RPMI7951 (cell line): ENCODE measurements around the gene DRC3. TPM values are rescaled to one million over a fixed set of nuclear protein-coding genes. Genes with fewer than 3 reads are reported as not detected.
A peak's percentile ranks its signal among the peaks of the same experiment; 100 is the strongest.
"Not testable (repeated sequence)": the region's sequence is repeated elsewhere in the genome, so short reads cannot be mapped to it uniquely, and the experiment has no call there.

Source experiments
- DNase-seq: peaks from one replicate; pipeline ENCODE4 v3.0.0-alpha.2; 2012; ENCODE audit warnings: low read depth
- total RNA-seq: library from RNA; depleted of rRNA; stranded (reverse); fragments of >200 nt; shearing (Covaris generic); gene quantifications from 2 replicates; pipeline ENCODE4 v1.2.3, GENCODE V29; 2014; rRNA removed

Gene DRC3
- total RNA-seq: 0.59 and 2.2 TPM in 2 replicates

- peak; percentile 100 for DNase-seq
These were observed at the start of gene DRC3, which contains the start of gene TOM1L2 for GRCh38 chr17:17972126-17972951. Gene DRC3, plus strand, starts transcription at chr17:17972862. Its CDS starts 4,737 bp downstream, at chr17:17977599. Gene TOM1L2, minus strand, starts transcription at chr17:17972400. Its CDS starts 87 bp downstream, at chr17:17972313.

DNA sequence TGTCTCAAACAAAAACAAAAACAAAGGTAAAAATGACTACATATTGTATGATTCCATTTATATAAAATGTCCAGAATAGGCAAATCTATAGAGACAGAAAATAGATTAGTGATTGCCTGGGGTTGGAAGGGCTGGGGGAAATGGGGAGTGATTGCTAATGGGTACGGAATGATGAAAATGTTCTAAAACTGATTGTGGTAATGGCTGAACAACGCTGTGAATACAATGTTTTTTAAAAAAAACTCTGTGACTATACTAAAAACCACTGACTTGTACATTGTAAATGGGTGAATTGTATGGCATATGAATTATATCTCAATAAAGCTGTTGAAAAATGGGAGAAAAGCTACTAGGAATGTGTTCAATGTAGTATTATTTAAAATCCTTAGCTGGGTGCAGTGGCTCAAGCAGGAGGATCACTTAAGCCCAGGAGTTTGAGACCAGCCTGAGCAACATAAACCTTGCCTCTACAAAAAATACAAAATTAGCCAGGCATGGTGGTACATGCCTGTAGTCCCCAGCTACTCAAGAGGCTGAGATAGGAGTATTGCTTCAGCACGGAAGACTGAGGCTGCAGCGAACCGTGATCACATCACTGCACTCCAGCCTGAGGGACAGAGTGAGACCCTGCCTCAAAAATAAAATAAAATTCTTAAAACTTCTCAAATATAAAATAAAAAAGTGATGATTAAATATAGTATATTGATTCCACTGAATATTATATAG, 48.4 kb upstream of the DRC3 start:
- no peak for DNase-seq

GRCh38 chr17:17924857-17925250, 47.8 kb upstream of the DRC3 start:
- DNase-seq: no peak

- DNase-seq: no peak
These were observed 46.6 kb upstream of the DRC3 start for GRCh38 chr17:17926036-17926435.

DNA sequence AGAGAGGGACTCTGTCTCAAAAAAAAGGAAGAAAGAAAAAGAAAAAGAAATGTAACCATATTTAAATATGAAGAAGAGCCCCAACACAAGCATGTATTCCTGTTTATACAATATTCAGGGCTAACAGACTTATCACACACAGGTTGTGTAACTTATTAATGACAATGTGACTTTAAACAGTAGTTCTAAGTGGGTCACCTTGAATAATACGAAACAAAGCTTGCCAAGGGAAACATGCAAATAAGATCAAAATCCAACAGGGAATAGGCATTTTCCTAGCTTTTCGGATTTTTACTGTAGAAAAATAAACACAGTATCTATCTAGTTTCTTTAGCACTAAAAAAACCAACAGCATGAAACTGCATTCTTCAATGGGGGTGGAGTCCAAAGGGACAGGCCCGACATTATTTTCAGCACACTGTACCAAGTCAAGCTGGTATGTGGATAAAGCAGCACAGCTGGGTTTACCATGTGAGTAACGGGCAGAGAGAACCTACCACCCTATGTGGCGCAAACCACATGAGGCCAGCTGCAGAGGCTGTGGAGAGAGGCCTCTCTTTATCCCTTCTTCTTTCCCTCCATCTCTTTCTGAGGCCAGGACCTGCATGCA, 45.7 kb upstream of the DRC3 start:
- DNase-seq: peak; percentile 26

- no peak for DNase-seq
These were observed 44.0 kb upstream of the DRC3 start for GRCh38 chr17:17928398-17929287.

- no peak for DNase-seq
These were observed 42.8 kb upstream of the DRC3 start for GRCh38 chr17:17929655-17930380.

GRCh38 chr17:17930674-17931073, 42.0 kb upstream of the DRC3 start:
- no peak for DNase-seq

DNA sequence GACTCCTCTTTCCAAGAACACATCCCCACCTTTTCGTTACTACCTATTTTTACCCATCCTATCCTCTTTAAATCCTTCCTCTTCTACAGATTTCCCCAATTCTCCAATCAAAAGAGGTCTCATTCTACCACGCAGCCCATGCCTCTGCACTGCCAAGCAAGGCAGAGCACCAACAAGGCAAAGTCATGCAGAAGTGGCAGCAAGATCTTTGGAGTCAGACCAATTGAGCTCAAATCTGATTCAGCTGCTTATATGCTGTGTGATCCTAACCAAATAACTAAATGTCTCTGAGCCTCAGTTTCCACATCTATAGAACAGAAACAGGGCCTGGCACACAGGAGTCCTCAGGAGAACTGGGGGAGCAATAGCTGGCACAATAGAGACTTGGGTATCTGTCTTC, 41.5 kb upstream of the DRC3 start:
- DNase-seq: no peak

DNA sequence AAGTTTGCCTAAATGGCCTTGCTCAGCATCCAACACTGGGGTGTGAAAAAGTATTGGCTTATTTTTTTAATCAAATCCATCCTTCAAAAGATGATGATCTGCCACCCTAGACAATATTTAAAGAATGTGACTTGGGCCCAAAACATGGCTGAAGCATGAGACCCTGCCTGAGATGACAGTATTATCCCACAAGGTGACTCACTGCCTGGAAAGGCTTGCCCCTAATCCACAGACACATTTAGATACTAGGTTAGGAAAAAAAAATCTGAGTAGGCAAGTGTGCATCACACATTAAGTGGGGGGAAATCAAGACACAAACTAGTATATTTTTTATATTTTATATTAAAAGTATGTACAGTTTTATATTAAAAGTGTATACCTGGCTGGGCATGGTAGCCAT, 38.9 kb upstream of the DRC3 start:
- DNase-seq: peak; percentile 57

DNA sequence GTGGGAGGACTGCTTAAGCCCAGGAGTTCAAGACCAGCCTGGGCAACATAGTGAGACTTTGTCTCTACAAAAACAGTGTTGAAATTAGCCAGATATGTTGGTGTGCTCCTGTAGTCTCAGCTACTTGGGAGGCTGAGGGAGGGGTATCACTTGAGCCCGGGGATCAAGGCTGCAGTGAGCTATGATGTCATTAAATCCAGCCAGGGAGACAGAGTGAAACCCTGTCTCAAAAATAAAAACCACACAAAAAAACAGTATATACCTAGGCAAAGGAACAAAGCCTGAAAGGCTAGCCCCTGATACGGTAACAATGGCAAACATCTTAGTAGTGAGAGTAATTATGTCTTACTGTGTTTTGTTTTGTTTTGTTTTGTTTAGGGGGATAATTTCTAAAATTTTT, 38.4 kb upstream of the DRC3 start:
- no peak for DNase-seq

DNA sequence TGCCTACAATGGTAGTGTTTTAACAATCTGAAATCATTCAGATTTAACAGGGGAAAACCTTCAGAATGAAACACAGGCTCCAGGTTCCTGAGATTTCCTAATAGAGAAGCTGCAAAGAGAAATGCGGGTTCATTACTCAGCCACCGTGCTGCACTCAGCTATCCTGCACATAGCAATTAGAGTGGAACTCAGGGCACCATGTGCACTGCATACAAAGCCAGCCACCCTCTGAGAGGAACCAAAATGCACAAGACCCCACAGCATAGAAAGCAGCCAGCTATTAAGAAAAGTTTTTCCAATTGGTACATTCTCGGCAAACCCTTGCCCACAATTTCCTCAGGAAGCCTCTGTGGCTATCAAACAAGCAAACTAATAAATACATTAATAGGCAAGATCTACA, 37.9 kb upstream of the DRC3 start:
- no peak for DNase-seq

GRCh38 chr17:17935321-17936271, 37.1 kb upstream of the DRC3 start:
- peak; percentile 85 for DNase-seq

DNA sequence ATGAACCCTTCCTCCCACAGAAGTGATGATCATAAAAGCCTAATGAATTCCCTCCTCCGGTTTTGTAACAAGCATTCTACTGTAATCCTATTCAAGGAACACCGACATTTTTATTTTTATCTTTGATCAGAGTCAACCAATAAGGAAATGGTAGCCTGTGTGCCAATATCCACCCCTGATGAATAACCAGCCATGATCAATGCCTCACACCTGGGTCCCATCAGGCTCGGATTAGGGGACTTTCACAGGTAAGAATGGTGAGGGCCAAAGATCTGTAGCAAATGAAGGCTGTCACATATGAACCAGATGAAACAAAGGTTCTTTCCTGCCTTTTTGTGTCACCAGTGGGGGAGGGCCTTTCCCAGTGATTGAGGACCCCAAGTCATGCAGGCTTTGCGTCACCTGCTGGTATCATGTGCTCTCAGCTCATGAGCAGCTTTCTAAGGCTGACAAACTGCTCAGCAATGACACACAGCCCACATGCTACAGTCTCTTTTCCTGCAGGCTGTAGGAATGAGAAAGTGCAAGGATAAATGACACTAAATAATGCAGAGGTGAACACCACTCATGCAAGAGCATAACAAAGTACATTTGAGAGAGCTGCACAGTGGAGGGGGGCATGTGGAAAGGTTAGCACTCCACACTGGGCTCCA, 35.3 kb upstream of the DRC3 start:
- DNase-seq: no peak

DNA sequence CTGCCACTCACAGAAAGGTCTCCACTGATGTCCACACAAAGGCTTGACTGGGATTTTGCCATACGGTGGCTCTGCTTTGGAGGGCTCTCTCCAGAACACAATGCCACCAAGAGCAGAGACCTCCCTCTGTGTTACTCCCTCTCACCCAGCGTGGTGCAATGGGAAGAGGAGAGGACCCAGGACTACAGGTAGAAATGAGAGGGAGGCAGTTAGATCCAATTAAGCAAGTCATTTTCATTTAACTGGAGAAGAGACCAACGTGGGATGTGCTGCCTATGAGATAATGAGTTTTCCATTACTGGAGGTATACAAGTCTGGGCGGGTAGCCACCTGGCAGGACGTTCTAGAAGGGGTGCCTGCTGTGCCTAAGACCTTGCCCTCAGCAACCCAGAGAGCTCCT, 34.7 kb upstream of the DRC3 start:
- no peak for DNase-seq

GRCh38 chr17:17938388-17939107, 34.1 kb upstream of the DRC3 start:
- no peak for DNase-seq

- not testable (repeated sequence) for DNase-seq
These were observed 32.7 kb upstream of the DRC3 start for GRCh38 chr17:17939941-17940340.

GRCh38 chr17:17940441-17940911, 32.2 kb upstream of the DRC3 start:
- DNase-seq: peak; percentile 67
